Keratinocyte (primary cell): ENCODE results near the gene SERTAD2. TPM values are rescaled to one million over a fixed set of nuclear protein-coding genes. Genes with fewer than 3 reads are reported as not detected.
A peak's percentile ranks its signal among the peaks of the same experiment; 100 is the strongest.

Source experiments
- DNase-seq: peaks from one replicate; pipeline ENCODE4 v3.0.0-alpha.2; 2011; ENCODE audit warnings: low read depth, missing footprints, low spot score
- FAIRE-seq: peaks from 2 replicates; lab custom pipeline; 2011; peaks lifted over from hg19 to GRCh38; lab: Jason Lieb, UNC
- H2AFZ ChIP-seq: 2 replicates; pipeline ENCODE4 v1.6.0; 2012; ENCODE audit warnings: low read length, control low read depth, inconsistent platforms; ENCODE audit not compliant: control insufficient read depth
- H3K27ac ChIP-seq: 2 replicates; pipeline ENCODE4 v1.5.1; 2011; ENCODE audit warnings: low read length; ENCODE audit not compliant: control insufficient read depth, insufficient read depth
- H3K27me3 ChIP-seq: 3 replicates; pipeline ENCODE4 v1.6.0; 2011; ENCODE audit warnings: low read length; ENCODE audit not compliant: control insufficient read depth, insufficient read depth; ENCODE audit errors: extremely low read depth
- H3K36me3 ChIP-seq, 2 experiments: 2 replicates in 1 of 2; 3 replicates in 1 of 2; pipeline ENCODE4 v1.5.1; 2011; ENCODE audit warnings: low read length in 2 of 2, mild to moderate bottlenecking in 1 of 2; ENCODE audit not compliant: control insufficient read depth in 2 of 2, insufficient read depth in 2 of 2; ENCODE audit errors: extremely low read depth in 1 of 2
- H3K4me1 ChIP-seq: 3 replicates; pipeline ENCODE4 v1.5.1; 2011; ENCODE audit warnings: low read length; ENCODE audit not compliant: control insufficient read depth, insufficient read depth; ENCODE audit errors: extremely low read depth
- H3K4me2 ChIP-seq: 3 replicates; pipeline ENCODE4 v1.6.0; 2011; ENCODE audit warnings: low read depth, low read length; ENCODE audit not compliant: control insufficient read depth, insufficient read depth; ENCODE audit errors: extremely low read depth
- H3K4me3 ChIP-seq, 3 experiments: fragments of 200-600 bp in 1 of 3; sonication (generic) in 1 of 3; 2 replicates in 2 of 3; 3 replicates in 1 of 3; pipeline ENCODE4 v1.5.1; 2011 to 2016; ENCODE audit warnings: low read length in 3 of 3, mild to moderate bottlenecking in 3 of 3, control low read depth in 2 of 3, inconsistent platforms in 1 of 3, low read depth in 1 of 3, mixed read lengths in 1 of 3, mixed run types in 1 of 3, moderate library complexity in 1 of 3; ENCODE audit not compliant: control insufficient read depth in 2 of 3, insufficient read depth in 2 of 3; ENCODE audit errors: extremely low read depth in 1 of 3
- H3K79me2 ChIP-seq: 2 replicates; pipeline ENCODE4 v1.6.0; 2012; ENCODE audit warnings: low read length; ENCODE audit not compliant: control insufficient read depth, insufficient read depth
- H3K9ac ChIP-seq: 3 replicates; pipeline ENCODE4 v1.6.0; 2011; ENCODE audit warnings: low read length; ENCODE audit not compliant: control insufficient read depth, insufficient read depth; ENCODE audit errors: extremely low read depth
- H3K9me1 ChIP-seq: 3 replicates; pipeline ENCODE4 v1.6.0; 2011; ENCODE audit warnings: low read length; ENCODE audit not compliant: control insufficient read depth, insufficient read depth; ENCODE audit errors: extremely low read depth
- H3K9me3 ChIP-seq: 2 replicates; pipeline ENCODE4 v1.5.1; 2012; ENCODE audit warnings: low read depth, low read length; ENCODE audit not compliant: control insufficient read depth
- H4K20me1 ChIP-seq: 3 replicates; pipeline ENCODE4 v1.6.0; 2011; ENCODE audit warnings: low read length; ENCODE audit not compliant: control insufficient read depth, insufficient read depth; ENCODE audit errors: extremely low read depth
- CTCF ChIP-seq, 3 experiments: IDR thresholded peaks in 1 of 3; conservative IDR thresholded peaks in 1 of 3; optimal IDR thresholded peaks in 1 of 3; 2 replicates in 2 of 3; 3 replicates in 1 of 3; pipeline versions ENCODE3 to v1.5.1; 2011; ENCODE audit warnings: low read length in 3 of 3, mild to moderate bottlenecking in 3 of 3, moderate library complexity in 2 of 3, control low read depth in 1 of 3, inconsistent platforms in 1 of 3; ENCODE audit not compliant: insufficient read depth in 2 of 3; ENCODE audit errors: extremely low read depth in 1 of 3
- EZH2 ChIP-seq: IDR thresholded peaks from one replicate; pipeline ENCODE4 v1.6.1; 2012; ENCODE audit warnings: inconsistent platforms, mild to moderate bottlenecking, low read length, moderate library complexity
- dilution Hi-C: fragments of 300-500 bp; cut with MboI; formaldehyde crosslinking; loops from one replicate; pipeline ENCODE4 v1.7.0; 2020; ENCODE audit warnings: low sequenced_read_pairs; ENCODE audit not compliant: extremely low pct_ligation_motif_present
- polyA plus RNA-seq, 5 experiments: library from polyadenylated mRNA; depleted of rRNA in 3 of 5; stranded (reverse) in 3 of 5; stranded (forward) in 1 of 5; unstranded in 1 of 5; fragments of >200 nt; gene quantifications; 1 replicate in 1 of 5; 2 replicates in 3 of 5; 3 replicates in 1 of 5; pipeline versions ENCODE4 v1.2.1 to v1.2.3, GENCODE V29; 2011 to 2012; ENCODE audit warnings: missing spikeins in 2 of 5, low read depth in 1 of 5, low replicate concordance in 1 of 5

The SERTAD2 gene
- polyA plus RNA-seq, 1 donor (not counting 4 experiments of a cell fraction or from before 2014, with no cell fraction given) = 13.1 TPM

- Histone ChIP-seq H3K4me1 (peaks cover 58% of the 10 kb centered on the region), H3K4me2 (peak overlapping the region; percentile 83), H3K79me2 (peaks cover 78% of the 10 kb centered on the region), H3K9me3 (no peaks in the 10 kb centered on the region), H4K20me1 (no peaks in the 10 kb centered on the region), H3K9me1 (peaks cover 3% of the 10 kb centered on the region), H3K27ac (peak overlapping the region; percentile 91), H3K36me3 (peaks cover 17 to 21% of the 10 kb centered on the region in 2 experiments), H3K27me3 (no peaks in the 10 kb centered on the region), H3K9ac (peak overlapping the region; percentile 63), H2AFZ (no peak overlapping the region), H3K4me3 (peak overlapping the region in 1 of 3 experiments; percentile 25)
- dilution Hi-C loops = no loop called here
- TF ChIP-seq CTCF (optimal IDR thresholded peaks at IDR 0.05 in 1 of 3, IDR thresholded peaks at IDR 0.05 in 1 of 3, conservative IDR thresholded peaks at IDR 0.05 in 1 of 3; ENCODE audit: extremely low read depth in 1 of 3, insufficient read depth in 2 of 3, low read length in 3 of 3) (no peak), EZH2 (no peak)
- FAIRE-seq (peak; percentile 23), DNase-seq (no peak)
Measured at GRCh38 chr2:64637000-64637635, 16.6 kb downstream of the SERTAD2 start.

- Histone ChIP-seq H4K20me1 (no peaks in the 10 kb centered on the region), H3K9ac (peak overlapping the region; percentile 63), H3K4me1 (peaks cover 49% of the 10 kb centered on the region), H3K4me2 (peak overlapping the region; percentile 83), H3K4me3 (no peak overlapping the region), H3K9me3 (no peaks in the 10 kb centered on the region), H3K27ac (peak overlapping the region; percentile 91), H3K79me2 (peaks cover 70% of the 10 kb centered on the region), H3K36me3 (peaks cover 17 to 22% of the 10 kb centered on the region in 2 experiments), H3K9me1 (peaks cover 3% of the 10 kb centered on the region), H3K27me3 (no peaks in the 10 kb centered on the region), H2AFZ (no peak overlapping the region)
- FAIRE-seq = no peak
- TF ChIP-seq EZH2 (no peak), CTCF (optimal IDR thresholded peaks at IDR 0.05 in 1 of 3, IDR thresholded peaks at IDR 0.05 in 1 of 3, conservative IDR thresholded peaks at IDR 0.05 in 1 of 3; ENCODE audit: extremely low read depth in 1 of 3, insufficient read depth in 2 of 3, low read length in 3 of 3) (no peak)
- dilution Hi-C loops = no loop called here
- DNase-seq = no peak
Measured at GRCh38 chr2:64635976-64636911, 17.5 kb downstream of the SERTAD2 start.
